GM21723 (cell line): ENCODE measurements around the gene MYEF2.

Source experiments
- ATAC-seq: cut with Tn5 transposase; IDR thresholded peaks from one replicate; pipeline ENCODE4 v1.9.1; 2021; ENCODE audit warnings: mild to moderate bottlenecking, moderate library complexity; ENCODE audit not compliant: unreplicated experiment

The MYEF2 gene, protein sequence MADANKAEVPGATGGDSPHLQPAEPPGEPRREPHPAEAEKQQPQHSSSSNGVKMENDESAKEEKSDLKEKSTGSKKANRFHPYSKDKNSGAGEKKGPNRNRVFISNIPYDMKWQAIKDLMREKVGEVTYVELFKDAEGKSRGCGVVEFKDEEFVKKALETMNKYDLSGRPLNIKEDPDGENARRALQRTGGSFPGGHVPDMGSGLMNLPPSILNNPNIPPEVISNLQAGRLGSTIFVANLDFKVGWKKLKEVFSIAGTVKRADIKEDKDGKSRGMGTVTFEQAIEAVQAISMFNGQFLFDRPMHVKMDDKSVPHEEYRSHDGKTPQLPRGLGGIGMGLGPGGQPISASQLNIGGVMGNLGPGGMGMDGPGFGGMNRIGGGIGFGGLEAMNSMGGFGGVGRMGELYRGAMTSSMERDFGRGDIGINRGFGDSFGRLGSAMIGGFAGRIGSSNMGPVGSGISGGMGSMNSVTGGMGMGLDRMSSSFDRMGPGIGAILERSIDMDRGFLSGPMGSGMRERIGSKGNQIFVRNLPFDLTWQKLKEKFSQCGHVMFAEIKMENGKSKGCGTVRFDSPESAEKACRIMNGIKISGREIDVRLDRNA

DNA sequence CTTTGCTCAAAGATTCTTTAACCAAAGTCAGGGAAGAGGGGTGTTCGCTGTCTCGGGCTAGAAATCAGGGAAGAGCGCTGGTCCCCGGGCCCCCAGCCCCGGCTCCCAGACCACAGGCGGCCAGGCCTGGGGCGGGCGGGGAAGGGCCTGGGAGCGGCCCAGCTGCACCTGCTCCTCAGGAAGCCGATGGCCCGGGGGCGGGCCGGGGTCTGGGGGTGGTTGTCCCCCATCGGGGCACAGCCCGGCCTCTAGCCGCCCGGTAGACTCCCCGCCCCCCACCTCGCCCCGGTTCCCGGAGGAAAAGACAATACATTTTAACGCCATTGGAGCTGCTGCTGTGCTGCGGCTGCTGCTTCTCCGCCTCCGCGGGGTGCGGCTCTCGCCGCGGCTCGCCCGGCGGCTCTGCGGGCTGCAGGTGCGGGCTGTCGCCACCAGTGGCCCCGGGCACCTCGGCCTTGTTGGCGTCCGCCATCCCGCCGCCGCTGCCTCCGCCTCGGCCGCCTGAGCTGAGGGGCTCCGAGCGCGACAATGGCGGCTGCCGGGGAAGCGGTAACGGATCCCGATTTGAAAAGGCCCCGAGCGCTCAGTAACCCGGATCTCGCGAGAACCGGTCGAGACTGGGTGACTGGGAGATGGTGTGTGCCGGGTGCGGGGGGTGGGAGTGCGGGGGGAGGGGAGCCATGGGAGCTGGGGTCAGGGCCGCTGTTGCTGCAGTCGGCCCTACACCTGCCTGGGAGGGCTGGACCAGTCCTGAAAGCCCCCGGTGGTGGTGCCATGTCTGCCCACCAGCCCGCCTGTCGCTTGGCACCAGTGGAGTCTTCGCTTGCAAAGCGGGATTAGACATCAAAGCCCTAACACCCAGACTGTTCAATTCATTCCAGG, at the start of gene MYEF2:
Gene MYEF2 (minus strand): TSS at position 530 of the 882 bp plus-strand sequence. CDS start 58 bp downstream, at position 472.
- peak; percentile 82 for ATAC-seq

DNA sequence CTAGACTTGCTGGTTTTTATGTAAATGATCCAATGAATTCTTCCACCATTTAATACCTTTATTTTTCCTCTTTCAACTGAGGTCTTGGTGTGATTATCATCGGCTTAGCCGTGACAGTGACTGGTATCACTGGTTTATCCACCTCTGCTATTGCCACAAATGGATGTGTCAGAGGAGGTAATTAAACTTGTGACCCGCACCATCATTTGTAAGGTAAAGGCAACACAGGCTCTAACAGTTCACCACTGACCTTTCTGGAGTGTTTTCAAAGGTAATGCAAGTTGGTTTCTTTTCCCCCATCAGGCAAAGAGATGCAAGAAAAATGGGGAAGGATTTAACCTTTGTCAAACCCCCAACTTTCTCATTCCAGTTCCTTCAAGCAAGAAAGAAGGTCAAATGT, 47.7 kb upstream of the MYEF2 start:
- ATAC-seq: no peak

DNA sequence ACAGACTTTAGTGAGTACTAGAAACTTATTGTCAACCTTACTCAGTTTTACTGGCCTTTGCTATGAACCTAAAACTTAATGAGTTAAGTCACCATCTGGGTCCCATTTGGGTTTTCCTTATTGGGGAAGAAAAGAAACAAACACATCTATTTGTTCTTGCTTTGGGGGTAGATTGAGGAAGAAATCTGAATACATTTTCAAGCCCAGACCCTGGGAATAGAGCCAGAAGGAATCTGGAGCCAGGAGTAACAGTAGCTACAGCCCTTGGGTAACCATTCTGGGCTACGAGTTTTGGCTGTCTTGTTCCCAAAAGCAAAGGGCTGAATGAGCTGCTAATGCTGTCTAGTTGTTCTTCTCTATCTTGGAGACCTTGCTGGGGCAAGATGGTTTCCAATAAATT, 44.5 kb upstream of the MYEF2 start:
- no peak for ATAC-seq

DNA sequence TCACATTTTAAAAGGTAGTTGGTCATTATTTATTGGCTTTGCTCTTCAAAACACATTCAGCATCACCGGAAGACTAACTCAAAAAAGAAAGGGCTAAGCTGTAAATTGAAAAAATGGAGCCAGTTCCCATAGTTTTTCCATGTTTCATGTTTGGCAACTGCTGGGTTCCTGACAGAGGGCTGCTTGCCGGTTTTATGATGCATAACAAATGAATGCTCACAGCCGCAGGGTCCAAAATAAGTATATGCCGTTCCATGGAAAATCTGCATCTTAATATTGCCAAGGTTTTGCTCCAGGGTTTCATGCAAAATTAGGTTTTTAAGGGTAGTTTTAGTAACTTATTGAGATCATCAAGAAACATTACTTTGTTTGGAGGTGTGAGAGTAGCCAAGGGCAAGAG, 43.8 kb upstream of the MYEF2 start:
- no peak for ATAC-seq

DNA sequence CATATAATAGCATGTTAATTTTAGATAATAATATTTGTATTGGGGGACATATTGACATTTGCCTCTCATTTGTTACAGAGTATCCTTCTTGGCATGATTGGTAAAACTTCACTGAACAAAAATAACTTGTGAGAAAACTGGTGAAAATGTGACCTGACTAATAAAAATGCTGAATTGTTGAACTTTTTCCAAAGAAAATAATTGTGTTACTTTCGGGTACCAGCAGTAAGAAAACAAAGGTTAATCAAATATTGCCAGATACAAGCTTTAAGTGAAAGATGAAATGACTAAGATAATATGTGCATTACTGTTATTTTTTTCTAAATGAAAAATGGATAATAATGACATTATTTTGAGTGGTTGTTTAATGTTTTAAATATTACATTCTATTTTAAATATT, 43.2 kb upstream of the MYEF2 start:
- no peak for ATAC-seq

DNA sequence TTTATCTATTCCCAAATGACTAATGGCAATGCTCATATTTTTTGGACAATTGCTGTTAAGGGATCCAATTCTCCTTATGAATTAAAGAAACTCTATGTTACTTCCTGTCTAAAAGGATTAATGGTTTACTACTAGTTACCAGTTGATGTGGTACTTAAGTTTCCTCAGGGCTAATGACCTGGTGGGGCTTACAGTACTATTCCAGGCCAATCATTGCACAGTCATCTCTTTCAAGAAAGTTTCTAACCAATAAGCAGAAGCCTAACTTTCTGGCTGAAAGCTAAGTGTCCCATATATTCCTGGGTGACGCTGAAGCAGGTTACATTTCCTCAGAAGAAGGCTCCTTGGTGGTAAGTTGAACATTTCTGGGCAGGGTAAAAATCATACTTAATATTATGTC, 27.9 kb upstream of the MYEF2 start, which contains the start of gene SLC12A1:
Gene SLC12A1 (plus strand): TSS at position 322 of the 400 bp plus-strand sequence. CDS start 1,418 bp downstream, outside the sequence.
- no peak for ATAC-seq

DNA sequence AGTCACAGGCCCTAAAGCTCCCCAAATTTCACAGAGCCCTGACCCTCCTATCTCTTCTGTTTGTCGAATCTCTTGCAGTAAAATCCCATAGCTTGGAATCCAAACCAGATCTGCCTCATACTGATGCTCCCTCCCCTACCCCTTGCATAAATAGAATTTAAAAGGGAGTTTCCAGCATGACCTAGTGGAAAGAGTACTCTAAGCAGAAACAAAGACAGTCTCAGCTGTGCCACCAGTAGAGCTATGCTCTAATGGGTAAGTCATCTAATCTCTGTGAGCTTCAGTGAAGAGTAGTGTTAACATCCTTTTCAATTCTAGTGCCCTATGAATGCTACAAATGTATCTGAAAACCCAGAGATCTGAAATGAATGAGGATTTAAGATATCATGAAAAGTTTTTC, 24.0 kb upstream of the MYEF2 start:
- no peak for ATAC-seq

DNA sequence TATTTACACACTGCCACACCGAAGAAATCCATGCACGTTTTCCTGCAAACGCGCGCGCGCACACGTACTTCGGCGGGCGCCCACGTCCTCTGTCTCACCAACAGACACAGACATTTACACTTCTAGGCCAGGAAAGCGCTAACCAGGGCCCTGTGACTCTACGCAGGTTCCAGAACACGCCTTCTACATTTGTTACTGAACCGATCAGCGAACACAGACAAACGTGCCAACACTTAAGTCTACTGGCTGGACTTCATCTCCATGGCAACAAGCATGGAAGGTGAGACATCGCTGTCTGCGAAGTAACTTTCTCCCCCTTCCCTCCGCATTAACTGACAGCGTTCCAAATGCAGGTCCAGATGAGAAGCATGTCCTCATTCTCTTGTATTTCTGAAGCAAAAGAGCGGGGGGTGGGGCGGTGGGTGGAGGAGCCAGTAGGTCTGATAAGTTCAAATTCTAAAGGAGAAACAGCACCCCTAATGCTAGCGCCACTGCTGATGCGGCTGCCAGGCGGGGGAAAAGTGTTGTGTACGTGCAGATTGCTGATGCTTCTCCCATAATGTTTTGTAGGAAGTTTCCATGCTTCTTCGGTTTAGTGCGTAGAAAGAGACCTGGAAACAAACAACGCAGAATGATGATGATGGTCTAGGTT, 13.6 kb upstream of the MYEF2 start, which contains the start of gene CTXN2:
Gene CTXN2 (plus strand): TSS at position 92 of the 652 bp plus-strand sequence. CDS start 9,636 bp downstream, outside the sequence.
- ATAC-seq: no peak

DNA sequence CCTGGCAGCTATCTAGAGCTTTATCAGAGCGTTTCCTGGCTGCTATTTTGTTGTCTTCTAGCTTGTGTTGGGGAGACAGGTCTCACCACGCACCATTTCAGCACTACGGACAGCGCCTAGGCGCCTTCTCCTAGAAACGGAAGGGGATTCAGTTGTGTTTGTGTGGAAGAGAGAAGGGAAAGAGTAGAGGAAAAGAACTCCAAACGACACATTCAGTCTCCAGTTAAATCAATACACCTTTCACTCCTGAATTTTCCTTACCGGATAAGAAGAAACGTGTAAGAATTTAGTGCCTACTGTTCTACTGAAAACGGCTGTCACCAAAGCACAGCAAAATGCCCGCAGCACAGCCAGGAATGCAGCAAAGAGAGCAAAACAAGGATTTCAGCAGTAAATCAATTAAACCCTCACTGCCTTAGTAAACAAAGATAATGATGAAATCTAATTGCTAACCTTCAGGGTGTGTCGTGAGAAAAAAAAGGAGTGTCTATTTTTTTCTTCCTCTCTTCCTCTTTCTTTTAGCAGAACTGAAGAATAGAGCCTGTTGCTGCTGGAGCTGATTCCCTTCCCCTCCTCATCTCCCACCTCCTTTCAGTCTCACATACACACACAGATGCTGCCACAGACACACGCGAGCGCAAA, 13.0 kb upstream of the MYEF2 start:
- ATAC-seq: no peak

DNA sequence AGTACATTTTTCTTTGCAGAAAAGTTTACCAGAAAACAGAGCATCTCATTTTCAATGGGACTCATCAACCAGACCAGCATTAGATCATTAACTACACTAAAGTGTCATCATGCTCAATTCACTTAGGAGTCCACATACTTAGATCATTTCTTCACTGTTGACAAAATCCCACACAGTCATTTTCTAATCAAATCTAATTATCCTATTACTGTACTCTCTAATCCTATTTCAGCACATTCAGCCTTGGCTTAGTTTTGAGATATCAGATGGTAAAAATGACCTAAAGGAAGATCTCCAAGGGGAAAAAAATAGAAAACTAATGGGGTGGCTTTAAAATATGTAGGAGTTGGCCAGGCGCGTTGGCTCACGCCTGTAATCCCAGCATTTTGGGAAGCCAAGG, 8.2 kb upstream of the MYEF2 start:
- ATAC-seq: no peak

DNA sequence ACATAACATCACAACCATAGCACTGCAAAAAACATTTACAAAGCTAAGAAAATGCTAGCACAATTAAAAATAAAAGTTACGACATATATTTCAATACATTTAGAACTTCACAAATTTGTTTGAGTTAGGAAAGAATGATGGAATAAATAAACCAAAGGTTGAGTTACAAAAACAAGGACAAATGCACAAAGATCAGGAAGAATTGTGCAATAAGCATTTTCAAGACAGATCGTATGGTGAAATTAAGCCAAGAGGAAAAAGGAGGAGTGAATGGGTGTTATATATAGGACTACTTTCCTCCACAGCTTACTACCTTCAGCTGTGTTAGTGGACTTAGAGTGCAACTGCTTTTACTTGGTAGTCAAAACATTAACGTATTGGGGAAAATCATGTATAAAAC, 7.4 kb upstream of the MYEF2 start:
- no peak for ATAC-seq

DNA sequence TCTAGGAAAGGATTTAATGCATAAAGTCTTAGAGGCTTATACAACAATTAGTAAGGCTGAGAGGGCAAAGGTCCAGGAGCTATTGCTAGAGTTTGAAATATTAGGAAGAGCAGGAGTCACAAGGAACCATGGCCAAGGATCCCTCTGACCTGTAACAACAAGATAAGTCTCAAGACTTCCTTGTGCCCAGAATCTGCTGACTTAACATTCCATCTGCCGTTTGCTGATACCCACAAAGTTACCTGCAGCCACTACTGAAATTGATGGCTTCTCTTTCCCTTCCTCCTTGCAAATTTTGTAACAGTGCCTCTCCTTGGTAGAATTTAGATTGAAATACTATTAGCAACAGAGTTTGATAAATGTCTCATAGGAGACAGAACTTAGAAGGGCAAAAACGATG, 4.7 kb upstream of the MYEF2 start:
- ATAC-seq: no peak

DNA sequence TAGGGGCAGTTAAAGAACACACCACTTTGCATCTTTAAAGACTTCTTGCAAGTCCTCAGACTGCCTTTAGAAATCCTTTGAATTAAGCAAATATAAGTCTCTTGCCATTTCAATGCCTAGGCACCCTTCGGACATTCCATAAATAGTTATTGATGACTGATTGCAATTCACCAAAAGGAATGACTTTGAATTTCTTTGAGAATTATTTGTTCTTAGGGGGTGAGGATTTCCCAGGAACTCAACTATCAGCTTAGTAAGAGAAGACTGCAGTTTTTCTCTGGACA, 495 bp upstream of the MYEF2 start:
- no peak for ATAC-seq

DNA sequence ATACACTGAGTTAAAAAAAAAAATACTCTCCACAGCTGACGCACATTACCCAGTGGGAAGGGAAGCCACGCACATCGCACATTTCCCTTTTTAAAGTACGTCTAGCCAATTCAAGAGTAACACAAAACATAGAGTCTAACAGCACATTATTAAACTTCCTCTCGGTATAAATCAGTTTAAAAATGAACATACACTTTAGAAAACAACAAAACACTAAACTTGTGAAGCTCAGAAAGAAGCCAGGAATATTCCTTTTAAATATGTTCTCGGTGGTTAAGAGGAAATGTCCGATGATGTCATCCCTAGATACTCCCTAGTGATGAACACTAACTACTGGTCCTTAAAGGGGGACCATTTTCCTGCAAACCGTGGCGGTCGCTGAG, 721 bp downstream of the MYEF2 start:
- ATAC-seq: peak; percentile 76

DNA sequence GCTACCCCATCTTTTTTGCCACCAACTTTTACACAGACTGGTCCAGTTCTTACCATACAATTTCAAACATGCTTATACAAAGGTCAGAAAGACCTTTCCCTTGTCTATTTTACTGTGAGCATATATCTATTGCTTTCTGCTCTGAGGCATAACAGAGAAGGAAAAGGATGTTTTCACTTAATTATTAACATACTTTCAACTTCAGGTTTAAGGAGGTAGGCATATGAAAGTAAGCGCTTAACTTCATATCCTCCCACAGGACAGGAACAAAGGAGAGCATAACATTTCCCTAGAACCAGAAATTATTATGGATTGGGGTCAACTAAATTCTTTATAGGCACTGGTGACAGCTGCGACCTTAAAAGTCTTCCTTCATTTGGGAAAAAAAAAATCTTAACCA, 1.1 kb downstream of the MYEF2 start:
- no peak for ATAC-seq

DNA sequence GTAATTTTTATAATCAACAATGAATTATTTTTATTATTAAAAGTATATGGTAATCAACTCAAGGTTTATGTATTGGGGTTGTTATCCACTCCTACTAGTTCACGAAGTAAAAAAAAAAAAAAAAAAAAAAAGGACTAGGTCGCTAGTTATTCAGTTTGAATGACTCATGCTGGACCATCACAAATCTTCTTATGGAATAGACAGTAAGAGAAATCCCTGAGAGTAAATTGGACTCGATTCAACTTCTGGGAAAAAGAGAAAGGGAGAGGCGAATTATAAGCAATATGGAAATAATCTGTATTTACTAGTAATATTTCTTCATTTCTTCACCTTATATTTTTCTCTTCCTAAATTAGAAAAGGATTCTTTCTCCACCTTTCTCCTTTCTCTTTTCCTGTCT, 2.0 kb downstream of the MYEF2 start:
- no peak for ATAC-seq

DNA sequence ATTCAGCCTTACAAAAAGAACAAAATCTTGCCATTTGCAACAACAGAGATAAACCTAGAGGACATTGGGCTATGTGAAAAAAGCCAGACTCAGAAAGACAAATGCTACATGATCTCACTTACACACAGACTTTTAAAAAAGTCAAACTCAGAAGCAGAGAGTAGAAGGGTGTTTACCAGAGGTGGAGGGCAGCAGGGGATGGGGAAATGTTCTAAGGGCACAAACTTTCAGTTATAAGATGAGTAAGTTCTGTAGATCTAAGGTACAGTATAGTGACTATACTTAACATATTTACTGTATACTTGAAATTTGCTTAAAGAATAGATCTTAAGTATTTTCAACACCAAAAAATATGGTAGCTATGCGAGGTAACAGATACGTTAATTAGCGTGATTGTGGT, 3.0 kb downstream of the MYEF2 start:
- ATAC-seq: no peak

DNA sequence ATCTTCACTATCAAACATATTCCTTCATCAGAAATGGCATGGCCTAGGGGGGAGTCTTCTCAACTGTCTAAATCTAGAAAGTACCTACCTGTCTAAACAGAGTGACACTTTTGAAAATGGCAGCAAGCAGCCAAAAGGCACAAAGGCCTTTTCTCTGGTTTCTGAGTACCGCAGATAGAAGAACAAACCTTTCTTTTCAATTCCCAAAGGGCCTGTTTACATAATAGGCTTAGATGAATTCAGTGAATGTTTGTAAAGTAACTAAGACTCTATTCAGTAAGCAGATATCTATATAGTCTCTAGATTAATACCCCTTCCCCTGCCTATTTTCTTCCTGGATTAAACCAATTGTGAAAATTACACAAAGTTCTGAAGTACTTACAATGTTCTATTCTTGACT, 7.1 kb downstream of the MYEF2 start:
- ATAC-seq: no peak

DNA sequence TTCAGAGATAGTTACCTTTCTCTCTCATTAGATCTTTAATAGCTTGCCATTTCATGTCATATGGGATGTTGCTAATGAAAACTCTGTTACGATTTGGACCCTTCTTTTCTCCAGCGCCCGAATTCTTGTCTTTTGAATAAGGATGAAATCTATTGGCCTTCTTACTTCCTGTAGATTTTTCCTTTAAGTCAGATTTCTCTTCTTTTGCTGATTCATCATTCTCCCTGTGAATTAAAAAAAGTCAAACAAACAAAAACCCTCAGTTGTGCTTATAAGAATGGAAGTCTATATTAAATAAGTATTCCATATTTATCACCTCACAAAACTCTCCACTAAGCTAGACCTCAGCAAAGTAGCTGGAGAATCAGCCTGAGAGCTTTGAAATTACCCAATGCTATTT, 9.5 kb downstream of the MYEF2 start:
- ATAC-seq: no peak

DNA sequence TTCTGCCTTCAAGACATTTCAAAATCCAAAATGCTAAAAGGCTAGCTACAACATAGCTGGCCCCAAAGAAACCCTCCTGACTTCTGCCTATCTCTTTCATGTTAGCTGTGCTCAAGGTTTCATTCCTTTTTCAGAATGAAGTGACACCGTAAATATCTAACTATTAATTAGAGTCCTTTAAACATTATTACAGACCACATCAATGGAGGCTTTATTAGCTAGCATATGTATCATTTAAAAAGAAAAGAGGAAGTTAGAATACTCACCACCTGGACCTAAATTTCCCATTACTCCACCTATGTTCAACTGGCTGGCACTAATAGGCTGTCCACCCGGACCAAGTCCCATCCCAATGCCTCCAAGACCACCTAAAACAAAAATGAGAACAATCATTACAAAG, 24.6 kb downstream of the MYEF2 start:
- no peak for ATAC-seq

DNA sequence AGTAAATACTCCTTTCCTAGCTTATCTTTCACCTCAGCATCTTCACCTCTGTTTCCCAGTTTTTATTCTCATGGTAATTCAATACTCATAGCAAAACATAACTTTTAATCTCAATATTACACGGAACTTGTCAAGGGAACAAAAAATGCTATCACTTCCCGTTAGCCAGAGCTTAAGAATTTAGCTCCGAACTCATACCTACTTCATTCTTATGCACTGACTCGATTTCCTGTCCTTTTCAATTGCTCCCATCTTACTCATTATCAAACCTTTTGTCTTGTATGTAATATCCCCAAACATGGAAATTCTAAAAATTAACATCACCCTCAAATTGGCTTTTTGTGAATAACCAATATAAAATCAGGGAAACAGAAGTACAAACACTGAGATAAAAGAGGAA, 28.2 kb downstream of the MYEF2 start:
- ATAC-seq: no peak
